HT-29 (cell line): ENCODE measurements around the gene SEMG2. TPM values are rescaled to one million over a fixed set of nuclear protein-coding genes. Genes with fewer than 3 reads are reported as not detected.

Source experiments
- DNase-seq: peaks from one replicate; pipeline ENCODE4 v3.0.0-alpha.2; 2015; ENCODE audit warnings: low spot score
- total RNA-seq: library from RNA; depleted of rRNA; stranded (reverse); fragments of >200 nt; shearing (Covaris generic); gene quantifications from 2 replicates; pipeline ENCODE4 v1.2.3, GENCODE V29; 2014; rRNA removed

Gene SEMG2, protein sequence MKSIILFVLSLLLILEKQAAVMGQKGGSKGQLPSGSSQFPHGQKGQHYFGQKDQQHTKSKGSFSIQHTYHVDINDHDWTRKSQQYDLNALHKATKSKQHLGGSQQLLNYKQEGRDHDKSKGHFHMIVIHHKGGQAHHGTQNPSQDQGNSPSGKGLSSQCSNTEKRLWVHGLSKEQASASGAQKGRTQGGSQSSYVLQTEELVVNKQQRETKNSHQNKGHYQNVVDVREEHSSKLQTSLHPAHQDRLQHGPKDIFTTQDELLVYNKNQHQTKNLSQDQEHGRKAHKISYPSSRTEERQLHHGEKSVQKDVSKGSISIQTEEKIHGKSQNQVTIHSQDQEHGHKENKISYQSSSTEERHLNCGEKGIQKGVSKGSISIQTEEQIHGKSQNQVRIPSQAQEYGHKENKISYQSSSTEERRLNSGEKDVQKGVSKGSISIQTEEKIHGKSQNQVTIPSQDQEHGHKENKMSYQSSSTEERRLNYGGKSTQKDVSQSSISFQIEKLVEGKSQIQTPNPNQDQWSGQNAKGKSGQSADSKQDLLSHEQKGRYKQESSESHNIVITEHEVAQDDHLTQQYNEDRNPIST
- total RNA-seq, result not detected in 2 replicates

DNA sequence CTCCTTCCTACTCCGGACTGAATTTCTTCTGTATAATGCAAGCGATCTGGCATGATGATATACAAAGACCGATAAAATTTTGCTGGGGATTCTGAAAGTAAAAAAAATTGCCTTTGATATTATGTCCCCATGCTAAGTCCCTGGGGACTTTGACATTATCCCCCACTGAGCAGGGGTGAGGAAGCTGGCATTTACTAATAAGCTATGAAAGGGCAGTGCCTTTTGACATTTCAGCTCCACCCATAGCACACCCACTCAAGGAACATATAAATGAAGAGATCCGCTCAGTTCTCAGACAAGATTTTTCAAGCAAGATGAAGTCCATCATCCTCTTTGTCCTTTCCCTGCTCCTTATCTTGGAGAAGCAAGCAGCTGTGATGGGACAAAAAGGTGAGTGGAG is at the start of gene SEMG2:
TSS of gene SEMG2 (plus strand) at position 298 of the 400 bp plus-strand sequence. CDS start at position 315, 17 bp downstream.
- DNase-seq, result no peak

DNA sequence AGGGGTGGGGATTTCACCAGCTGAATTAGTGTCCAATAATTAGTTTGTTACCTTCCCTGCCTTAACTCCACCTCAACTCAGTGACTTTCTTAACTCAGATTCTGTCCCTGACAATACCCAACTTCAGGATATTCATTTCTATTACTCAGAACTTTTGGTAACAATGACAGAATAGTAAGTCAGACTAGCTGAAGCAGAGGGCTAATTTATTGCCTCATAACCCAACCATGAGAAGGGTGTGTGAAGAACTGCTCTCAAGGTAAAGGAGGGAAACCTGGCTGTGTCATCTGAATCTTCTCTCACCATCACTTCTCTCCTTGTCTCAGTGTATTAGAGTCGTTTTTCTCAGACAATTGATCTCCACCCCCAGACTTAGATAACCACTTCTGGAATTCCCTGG is 47.7 kb upstream of the SEMG2 start:
- DNase-seq, result no peak

DNA sequence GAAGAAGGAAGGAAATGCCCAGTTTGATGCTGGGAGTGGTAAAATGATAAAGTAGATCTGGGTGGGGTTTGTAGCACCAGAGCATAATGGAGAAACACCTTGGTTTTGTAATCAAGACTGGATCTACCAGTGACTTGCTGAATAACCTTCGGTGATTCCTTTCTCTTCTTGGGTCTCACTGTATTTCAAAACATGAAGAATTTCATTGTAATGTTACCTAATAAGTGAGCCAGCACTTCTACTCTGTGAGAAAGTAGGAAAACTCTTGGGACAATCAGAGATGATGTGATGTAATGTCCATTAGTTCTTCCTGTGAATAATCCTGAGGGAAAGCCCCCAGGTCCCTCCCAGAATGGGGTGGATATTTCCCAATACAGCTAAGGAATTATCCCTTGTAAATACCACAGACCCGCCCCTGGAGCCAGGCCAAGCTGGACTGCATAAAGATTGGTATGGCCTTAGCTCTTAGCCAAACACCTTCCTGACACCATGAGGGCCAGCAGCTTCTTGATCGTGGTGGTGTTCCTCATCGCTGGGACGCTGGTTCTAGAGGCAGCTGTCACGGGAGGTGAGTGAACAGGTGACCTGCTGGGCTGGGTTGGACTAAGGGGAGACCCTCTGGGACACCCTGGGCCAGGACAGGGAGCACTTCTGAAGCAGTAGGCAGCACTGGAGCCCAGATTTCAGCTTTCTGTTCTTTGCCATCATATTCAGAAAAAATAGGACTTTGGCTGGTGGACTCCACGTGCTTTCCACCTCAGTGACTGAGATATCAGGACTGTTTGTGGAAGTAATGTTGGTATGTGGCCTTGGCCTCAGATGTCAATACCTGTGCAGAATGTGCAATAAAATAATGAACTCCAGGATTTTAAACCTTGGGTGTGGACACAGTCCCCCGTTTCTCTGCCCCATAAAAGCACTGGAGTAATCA is 46.5 kb upstream of the SEMG2 start, which contains the start of gene PI3:
TSS of gene PI3 (plus strand) at position 469 of the 931 bp plus-strand sequence. CDS start at position 490, 21 bp downstream.
- peak; percentile 90 for DNase-seq

DNA sequence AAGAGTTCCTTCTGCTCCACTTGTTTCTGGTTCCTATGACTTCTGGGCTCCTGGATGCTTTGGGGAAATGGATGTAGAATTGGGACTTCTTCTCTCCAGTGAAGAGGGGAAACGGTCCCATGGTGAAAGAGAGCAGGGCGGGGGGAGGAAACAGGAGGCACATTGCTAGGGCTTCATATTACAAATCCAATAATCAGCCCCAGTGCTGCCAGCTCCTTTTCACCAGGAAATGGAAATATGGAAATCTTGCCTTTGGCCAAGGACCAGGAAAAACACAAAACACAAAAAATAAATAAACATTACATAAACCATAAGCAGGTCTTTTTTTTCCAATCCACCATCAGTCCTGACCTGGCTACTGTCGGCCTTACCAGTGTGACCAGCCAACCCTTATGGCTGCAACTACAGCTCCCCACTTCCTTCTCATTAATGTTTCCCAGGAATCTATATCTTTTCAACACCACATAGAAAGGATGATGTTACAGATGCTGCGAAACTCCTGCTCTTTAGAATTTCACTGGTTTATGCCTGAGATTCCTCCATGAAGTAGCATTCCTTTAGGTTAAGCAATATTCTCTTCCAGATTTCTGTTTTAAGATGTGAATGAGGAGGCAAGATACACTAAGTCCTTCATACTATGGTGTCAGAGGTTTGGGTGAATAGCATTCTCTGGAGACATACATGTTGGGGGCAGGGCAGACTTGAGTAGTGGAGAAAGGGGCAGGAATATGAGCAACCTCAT is 44.5 kb upstream of the SEMG2 start:
- DNase-seq, result no peak

DNA sequence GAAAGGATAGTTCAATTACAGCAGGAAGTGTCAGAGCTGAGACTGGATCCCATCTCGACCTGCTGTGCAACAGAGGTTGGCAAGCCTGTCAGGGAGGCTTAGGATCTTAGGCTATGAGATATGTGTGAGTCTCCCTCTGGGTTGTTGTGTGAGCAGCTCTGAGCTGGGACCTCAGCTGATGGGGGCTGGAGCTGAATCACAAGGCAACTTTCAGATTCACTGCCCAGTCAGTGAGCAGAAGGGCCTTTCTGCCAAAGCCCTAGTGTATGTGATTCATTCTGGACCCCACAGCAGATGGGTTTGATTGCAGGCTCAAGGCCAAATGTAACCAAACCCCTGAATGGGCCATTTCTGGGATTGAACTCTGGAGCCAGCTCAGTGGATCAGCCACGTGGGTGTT is 42.0 kb upstream of the SEMG2 start:
- DNase-seq, result no peak

DNA sequence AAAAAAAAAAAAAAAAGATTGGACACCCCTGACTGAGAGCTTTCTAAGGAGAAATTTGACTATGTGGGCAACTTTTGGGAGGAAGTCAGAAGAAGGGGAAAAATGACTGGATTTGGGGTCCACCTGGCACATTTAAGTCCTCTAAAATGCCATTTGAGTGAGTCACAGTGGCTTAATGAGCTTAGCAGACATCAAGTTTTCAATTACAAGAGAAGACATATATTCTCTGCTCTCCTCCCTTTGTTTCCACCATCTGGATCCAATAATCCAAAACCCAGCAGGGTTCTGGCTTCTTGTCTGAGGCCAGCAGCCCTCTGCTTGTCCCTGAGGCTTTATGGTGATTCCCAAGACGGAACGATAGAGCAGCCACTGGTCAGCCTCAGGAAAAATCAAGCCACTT is 39.5 kb upstream of the SEMG2 start:
- no peak for DNase-seq

DNA sequence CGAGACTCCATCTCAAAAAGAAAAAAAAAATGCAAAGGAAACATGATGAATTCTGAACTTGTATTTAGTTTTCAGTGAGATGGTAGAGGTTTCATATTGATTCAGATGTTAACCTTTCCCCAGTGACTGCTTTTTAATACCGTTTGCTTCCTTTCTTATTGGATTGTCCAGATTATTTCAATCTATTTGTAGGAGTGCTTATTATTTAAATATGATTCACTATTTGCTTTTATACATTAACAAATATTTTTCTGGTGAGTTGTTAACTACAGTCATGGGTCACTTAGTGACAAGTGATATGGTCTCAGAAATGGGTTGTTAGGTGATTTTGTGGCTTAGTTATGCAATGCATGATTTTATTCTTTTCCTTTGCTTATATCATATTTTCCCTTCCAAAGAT is 38.1 kb upstream of the SEMG2 start:
- no peak for DNase-seq

DNA sequence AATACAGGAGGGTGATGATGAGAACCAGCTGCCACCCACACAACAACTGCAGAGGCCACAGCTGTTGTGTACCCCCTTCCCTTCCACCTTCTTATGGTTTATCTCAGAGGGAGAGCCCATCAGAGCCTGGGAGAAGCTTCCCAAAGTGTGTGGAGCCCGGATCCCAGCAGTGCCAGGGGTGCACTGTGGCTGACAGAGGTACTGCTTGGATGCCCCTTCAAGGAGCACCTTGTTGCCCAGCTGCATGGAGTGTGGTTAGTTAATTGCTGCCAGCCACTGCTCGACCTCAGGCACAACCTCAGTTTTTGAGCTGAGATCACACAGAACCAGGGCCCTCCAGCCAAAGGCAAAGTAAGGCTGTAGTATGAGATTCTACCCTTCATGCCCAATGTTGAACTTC is 33.5 kb upstream of the SEMG2 start:
- no peak for DNase-seq

DNA sequence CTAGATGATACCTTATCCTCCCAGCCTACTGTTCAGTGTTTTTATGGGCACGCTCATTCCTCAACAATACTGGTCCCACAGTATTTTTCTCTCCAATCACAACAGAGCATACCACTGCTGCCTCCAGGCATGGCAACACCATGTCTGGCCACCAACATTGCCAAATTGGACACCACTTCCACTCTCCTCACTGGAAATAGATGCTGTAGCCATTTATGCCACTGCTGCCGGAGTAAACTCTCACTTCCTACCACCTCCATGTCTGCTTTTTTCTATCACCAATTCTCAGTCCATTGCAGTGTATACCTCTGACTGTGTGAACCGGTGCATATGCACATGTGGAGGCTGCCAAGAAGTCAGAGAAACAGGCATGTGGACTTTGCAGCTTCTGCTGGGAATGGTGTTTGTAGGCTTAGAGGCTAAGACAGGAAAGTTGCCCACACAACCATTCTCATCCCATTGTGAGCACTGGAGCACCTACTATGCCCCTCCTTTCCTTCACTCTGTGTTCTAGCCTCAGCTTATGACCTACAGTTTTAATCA is 32.0 kb upstream of the SEMG2 start:
- DNase-seq, result no peak

DNA sequence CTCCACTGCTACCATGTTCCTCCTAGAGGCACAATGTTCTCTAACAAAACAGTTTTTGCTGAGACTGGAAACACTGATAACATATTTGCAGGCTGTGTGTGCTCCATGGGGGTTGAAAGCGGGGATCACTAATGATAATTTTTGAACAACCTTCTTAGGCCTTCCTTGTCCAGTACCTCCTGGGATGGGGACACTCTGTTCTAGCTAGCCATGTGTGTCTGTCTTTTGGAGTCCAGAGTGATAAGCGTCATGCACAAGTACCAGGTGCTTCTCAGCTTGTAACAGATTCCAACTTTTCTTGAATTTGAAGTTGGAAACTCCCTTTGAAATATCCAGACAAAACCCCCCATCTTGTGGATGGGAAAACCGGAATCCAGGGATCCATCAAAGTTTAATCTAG is 31.3 kb upstream of the SEMG2 start:
- DNase-seq, result no peak

DNA sequence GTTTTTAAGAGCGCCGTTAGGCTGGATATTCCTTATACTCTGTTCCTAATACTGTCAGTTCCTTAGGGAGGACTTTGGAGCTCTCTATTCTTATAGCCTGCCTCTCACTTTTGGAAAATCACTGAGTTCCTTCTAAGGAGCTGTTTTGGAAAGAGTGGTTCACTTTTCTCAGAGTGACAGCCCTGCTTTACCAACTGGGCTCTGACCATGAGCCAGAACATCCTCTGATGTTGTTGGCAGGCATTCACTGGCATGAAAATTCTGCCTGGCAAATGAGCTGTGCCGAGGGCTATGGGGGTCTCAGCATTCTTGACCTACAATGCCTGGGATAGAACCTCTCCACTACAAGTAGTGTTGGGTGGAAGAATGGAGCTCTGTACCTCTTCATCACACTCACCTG is 29.2 kb upstream of the SEMG2 start:
- no peak for DNase-seq

DNA sequence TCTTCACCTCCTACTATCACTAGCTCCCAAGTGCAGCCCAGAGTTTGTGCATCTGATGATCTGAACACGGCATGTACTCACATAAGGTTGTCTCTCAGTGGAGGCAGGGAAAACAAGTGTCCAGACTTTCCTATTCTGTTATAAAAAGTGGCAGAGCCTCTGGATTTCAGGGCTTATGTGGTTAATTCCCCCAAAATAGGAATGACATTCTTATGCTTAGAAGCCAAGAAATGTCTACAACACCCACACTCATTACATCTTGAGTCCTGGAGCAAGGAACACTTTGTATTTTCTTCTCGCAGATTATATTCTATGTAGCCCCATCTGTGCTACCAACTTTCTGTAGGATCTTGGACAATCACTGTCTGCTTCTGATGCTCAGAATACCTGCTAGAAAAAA is 27.8 kb upstream of the SEMG2 start:
- DNase-seq, result no peak

DNA sequence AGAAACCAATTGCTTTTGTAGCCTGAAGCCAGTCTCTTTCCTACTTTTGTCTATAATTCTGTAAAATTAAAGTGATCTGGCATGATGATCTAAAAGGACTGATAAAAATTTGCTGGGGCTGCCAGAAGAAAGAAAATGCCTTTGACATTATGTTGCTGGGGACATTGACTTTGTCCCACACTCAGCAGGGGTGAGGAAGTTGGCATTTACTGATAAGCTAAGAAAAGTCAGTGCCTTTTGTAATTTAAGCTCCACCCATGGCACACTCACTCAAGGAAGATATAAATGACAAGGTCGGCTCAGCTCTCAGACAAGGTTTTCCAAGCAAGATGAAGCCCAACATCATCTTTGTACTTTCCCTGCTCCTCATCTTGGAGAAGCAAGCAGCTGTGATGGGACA is 14.4 kb upstream of the SEMG2 start, which contains the start of gene SEMG1:
TSS of gene SEMG1 (plus strand) at position 309 of the 400 bp plus-strand sequence. CDS start at position 330, 21 bp downstream.
- DNase-seq, result no peak

DNA sequence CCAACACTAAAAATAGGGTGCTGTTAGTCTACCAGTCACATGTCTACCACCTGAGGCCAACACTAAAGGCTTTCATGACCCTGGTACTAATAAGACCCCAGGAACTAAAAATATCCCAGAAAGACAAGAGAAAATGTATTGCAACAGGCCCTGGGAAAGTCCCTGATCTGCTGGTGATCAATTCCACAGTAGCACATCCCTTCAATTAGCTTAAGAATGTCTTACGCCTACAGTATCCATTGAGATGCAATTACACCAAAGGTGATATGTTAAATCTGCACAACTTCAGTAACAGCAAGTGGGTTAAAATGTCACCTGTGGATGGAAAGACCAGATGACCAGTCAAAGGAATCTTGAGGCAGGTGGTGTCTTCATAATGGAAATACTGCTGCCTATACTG is 11.2 kb upstream of the SEMG2 start:
- DNase-seq, result no peak

DNA sequence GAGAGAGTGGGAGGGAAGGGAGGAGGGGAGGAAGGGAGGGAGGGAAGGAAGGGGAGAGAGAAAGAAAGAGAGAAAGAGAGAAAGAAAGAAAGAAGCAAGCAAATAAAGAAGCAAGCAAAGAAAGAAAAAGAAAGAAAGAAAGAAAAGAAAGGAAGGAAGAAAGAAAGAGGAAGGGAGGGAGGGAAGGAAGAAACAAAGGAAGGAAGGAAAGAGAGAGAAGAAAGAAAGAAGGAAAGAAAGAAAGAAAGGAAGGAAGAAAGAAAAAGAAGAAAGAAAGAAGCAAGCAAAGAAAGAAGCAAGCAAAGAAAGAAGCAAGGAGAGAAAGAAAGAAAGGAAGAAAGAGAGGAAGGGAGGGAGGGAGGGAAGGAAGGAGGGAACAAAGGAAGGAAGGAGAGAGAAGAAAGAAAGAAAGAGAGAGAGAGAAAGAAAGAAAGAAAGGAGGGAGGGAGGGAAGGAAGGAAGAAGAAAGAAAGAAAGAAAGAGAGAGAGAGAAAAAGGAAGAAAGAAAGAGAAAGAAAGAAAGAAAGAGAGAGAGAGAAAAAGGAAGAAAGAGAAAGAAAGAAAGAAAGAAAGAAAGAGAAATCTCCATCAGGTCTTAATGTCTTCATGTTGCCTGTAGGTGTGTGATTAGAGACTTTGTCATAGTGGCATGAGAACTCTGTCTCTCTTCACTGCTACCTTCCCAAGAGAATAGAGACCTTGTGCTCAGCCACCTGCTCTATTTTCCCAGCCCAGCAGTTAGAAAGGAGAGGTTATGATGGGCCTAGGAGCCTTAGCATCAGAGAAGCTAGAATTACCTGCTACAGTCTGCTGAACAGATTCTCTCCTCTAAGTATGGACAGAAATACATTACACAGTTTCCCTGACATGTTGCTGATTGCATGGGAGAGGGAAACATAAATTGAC is 9.4 kb upstream of the SEMG2 start:
- no peak for DNase-seq

DNA sequence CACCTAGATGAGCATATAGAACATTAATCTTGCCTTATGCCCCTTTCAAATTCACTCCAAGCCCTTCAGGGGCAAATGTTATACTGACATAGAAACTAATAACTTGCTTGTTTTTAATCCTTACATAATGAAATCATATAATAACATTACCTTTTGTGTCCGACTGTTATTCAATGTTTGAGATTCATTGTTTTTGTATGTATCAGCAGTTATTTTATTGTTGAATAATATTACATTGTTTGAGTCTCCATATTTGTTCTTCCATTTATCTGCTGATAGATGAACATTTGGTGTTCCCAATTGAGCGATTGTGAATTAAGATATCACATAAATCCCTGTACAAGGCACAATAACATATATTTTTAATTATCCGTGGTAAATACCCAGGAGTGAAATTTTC is 8.3 kb upstream of the SEMG2 start:
- DNase-seq, result no peak

DNA sequence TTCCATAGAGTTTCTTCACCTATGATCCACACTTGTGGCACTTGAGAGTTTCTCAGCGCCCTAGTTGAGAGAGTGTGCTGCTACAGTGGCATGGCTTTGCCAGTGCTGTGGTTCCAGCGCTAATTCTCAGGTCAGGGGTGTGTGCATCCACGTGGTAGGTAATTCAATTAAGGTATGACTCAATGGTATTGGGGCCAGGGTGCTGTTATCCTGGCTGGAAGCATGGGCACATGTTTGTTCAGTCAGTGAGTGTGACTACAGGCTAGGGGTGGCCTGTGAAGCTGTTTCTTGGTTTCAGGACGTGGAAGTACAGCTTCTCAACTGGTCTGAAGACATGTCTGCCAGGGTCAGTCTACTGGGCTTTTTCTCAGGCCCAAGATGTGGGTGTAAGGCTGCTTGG is 3.0 kb upstream of the SEMG2 start:
- no peak for DNase-seq

DNA sequence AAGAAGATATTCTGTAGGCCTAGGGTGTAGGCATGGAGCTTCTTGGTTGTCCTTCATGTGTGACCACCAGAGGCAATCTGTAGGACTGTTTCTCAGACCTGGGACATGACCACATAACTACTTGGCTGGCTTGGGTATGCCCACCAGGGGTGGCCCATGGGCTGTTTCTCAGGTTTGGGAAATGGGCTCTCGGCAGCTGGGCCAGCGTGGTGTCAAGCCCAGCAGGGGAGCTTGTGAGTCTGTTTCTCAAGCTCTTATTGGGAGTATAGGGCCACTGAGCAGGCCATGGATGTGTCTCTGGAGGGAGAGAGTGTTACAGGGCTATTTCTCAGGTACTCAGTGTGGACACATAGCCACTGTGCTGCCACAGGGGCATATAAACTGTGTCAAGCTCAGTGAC is 2.5 kb upstream of the SEMG2 start:
- DNase-seq, result no peak

DNA sequence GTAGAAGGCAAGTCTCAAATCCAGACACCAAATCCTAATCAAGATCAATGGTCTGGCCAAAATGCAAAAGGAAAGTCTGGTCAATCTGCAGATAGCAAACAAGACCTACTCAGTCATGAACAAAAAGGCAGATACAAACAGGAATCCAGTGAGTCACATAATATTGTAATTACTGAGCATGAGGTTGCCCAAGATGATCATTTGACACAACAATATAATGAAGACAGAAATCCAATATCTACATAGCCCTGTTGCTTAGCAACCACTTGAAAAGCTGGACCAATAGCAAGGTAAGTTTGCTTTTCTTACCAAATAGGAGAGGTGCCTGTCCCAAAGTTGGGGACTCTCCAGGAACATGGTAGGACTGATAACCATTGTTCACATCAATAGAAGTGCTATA is 2.0 kb downstream of the SEMG2 start:
- no peak for DNase-seq

DNA sequence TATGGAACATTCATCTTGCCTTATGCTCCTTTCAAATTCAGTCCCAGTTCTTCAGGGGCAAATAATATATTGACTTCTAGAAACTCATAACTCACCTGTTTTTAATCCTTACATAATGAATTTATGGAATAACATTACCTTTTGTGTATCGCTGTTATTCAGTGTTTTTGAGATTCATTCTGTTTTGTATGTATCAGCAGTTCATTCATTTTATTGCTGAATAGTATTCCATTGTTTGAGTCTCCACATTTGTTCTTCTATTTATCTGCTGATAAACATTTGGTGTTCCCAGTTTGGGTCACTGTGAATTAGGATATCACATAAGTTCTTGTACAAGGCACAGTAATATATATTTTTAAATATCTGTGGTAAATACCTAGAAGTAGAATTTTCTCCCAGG is 5.1 kb downstream of the SEMG2 start:
- no peak for DNase-seq
